Measurements from ENCODE around the gene SERINC5.

Gene SERINC5

DNA sequence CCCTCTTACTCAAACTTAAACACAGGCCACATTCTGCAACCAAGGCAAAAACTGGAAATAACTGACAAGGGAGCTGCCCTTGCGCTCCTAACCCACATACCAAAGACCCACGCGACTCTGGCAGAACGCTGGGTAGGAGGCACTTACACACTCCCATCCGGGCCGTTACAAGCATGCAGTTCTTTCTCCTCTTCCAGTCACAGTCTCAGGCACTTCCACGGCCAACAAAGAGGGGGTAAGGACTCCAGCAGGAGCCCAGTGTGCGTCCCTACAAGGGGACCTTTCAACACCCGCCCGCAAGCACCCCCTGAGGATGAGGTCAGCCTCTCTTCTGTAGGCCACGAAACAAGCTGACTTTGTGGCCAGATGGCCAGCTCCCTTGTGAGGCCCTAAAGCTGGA lies 57.4 kb downstream of the SERINC5 start:
- ATAC-seq, result no peak
- TF ChIP-seq RARB (CRISPR knock-in tag; IDR thresholded peaks at IDR 0.05) (no peak), OSR1 (CRISPR knock-in tag; IDR thresholded peaks at IDR 0.05) (no peak), GLIS3 (CRISPR knock-in tag; IDR thresholded peaks at IDR 0.05) (no peak), ZC3H10 (CRISPR knock-in tag; IDR thresholded peaks at IDR 0.05) (no peak), PPARA (CRISPR knock-in tag; IDR thresholded peaks at IDR 0.05; ENCODE audit: borderline replicate concordance) (no peak)
- TF ChIP-seq, protein P1, sequence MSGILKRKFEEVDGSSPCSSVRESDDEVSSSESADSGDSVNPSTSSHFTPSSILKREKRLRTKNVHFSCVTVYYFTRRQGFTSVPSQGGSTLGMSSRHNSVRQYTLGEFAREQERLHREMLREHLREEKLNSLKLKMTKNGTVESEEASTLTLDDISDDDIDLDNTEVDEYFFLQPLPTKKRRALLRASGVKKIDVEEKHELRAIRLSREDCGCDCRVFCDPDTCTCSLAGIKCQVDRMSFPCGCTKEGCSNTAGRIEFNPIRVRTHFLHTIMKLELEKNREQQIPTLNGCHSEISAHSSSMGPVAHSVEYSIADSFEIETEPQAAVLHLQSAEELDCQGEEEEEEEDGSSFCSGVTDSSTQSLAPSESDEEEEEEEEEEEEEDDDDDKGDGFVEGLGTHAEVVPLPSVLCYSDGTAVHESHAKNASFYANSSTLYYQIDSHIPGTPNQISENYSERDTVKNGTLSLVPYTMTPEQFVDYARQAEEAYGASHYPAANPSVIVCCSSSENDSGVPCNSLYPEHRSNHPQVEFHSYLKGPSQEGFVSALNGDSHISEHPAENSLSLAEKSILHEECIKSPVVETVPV (CRISPR knock-in tag; IDR thresholded peaks at IDR 0.05), result no peak
- TF ChIP-seq, protein P2, sequence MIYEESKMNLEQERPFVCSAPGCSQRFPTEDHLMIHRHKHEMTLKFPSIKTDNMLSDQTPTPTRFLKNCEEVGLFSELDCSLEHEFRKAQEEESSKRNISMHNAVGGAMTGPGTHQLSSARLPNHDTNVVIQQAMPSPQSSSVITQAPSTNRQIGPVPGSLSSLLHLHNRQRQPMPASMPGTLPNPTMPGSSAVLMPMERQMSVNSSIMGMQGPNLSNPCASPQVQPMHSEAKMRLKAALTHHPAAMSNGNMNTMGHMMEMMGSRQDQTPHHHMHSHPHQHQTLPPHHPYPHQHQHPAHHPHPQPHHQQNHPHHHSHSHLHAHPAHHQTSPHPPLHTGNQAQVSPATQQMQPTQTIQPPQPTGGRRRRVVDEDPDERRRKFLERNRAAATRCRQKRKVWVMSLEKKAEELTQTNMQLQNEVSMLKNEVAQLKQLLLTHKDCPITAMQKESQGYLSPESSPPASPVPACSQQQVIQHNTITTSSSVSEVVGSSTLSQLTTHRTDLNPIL (CRISPR knock-in tag; IDR thresholded peaks at IDR 0.05; ENCODE audit: low read depth), result no peak

DNA sequence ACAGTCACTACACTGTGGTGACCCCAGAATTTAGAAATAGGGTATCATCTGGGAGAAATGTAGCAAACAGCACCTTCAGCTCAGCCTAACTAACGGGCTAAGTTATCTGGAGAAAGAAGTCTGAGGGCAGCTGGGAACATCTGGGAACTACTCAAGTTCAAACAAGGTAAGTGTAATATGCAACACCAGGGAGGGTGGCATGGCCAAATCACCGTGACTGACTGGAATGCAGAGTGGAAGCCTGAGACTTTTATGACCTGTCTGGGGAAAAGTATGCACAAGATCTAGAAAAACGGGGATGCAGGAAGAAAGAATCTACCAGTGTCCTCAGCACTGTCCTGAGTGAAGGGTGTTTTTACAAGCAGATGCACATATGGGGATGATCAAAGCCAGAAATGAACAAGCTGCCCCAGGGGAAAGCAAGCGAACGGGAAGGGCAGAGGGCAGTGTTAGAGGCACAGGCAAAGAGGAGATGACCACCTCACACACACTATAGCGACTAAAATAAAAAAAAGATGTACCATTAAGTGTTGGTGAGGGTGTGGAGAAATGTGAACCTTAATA lies 59.9 kb downstream of the SERINC5 start:
- ATAC-seq, result no peak
- TF ChIP-seq, protein P3, sequence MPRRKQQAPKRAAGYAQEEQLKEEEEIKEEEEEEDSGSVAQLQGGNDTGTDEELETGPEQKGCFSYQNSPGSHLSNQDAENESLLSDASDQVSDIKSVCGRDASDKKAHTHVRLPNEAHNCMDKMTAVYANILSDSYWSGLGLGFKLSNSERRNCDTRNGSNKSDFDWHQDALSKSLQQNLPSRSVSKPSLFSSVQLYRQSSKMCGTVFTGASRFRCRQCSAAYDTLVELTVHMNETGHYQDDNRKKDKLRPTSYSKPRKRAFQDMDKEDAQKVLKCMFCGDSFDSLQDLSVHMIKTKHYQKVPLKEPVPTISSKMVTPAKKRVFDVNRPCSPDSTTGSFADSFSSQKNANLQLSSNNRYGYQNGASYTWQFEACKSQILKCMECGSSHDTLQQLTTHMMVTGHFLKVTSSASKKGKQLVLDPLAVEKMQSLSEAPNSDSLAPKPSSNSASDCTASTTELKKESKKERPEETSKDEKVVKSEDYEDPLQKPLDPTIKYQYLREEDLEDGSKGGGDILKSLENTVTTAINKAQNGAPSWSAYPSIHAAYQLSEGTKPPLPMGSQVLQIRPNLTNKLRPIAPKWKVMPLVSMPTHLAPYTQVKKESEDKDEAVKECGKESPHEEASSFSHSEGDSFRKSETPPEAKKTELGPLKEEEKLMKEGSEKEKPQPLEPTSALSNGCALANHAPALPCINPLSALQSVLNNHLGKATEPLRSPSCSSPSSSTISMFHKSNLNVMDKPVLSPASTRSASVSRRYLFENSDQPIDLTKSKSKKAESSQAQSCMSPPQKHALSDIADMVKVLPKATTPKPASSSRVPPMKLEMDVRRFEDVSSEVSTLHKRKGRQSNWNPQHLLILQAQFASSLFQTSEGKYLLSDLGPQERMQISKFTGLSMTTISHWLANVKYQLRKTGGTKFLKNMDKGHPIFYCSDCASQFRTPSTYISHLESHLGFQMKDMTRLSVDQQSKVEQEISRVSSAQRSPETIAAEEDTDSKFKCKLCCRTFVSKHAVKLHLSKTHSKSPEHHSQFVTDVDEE (CRISPR knock-in tag; IDR thresholded peaks at IDR 0.05), result no peak
- no peak for TF ChIP-seq ZNF8 (CRISPR knock-in tag; IDR thresholded peaks at IDR 0.05)
- no peak for TF ChIP-seq ZFP30 (CRISPR knock-in tag; IDR thresholded peaks at IDR 0.05)
- no peak for TF ChIP-seq TCF4 (CRISPR knock-in tag; IDR thresholded peaks at IDR 0.05; ENCODE audit: borderline replicate concordance)
- TF ChIP-seq ZNF565 (CRISPR knock-in tag; conservative IDR thresholded peaks at IDR 0.05; ENCODE audit: low read depth), result no peak
- TF ChIP-seq TOX (CRISPR knock-in tag; IDR thresholded peaks at IDR 0.05; ENCODE audit: borderline replicate concordance), result no peak
- TF ChIP-seq ESRRG (CRISPR knock-in tag; IDR thresholded peaks at IDR 0.05), result no peak

DNA sequence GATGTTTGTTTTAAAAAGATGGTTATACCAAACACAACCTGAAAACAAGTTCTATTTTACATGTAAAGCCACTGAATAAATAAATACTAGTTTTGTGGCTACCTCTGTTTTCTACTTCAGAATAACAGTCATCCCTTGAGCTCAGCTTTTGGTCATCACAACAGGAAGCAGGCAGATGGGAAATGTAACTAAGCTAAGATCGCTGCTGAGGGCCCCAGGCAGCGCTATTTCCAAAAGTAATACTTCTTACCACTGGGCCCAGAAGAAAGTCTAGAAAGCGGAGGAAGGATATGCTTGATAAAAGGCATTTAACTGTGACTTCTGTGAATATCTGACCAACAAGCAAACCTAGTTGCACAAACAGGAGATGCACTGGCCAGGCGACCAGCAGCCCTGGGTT lies 61.4 kb downstream of the SERINC5 start:
- TF ChIP-seq GLIS3 (CRISPR knock-in tag; IDR thresholded peaks at IDR 0.05), result no peak
- ATAC-seq, result no peak

DNA sequence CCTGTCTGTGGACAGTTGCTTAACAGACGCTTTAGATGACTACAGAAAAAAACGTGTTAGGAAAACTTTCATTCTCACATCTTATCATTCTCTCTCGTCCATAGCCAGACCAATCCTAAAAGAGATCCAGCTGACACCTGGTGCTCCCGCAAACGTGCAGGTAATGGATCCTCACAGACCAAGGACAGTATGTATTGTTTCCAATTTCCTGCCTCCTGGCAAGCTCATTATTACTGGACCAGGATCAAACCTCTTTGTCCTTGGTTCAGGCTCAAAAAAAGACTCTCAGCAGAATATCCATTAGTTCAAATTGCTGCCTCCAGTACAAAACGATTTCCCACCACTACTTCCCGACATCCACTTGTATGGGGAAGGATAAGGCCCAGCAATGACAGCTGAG lies 62.4 kb downstream of the SERINC5 start:
- no peak for ATAC-seq
- no peak for TF ChIP-seq ZFP30 (CRISPR knock-in tag; IDR thresholded peaks at IDR 0.05)
- TF ChIP-seq, protein P4, sequence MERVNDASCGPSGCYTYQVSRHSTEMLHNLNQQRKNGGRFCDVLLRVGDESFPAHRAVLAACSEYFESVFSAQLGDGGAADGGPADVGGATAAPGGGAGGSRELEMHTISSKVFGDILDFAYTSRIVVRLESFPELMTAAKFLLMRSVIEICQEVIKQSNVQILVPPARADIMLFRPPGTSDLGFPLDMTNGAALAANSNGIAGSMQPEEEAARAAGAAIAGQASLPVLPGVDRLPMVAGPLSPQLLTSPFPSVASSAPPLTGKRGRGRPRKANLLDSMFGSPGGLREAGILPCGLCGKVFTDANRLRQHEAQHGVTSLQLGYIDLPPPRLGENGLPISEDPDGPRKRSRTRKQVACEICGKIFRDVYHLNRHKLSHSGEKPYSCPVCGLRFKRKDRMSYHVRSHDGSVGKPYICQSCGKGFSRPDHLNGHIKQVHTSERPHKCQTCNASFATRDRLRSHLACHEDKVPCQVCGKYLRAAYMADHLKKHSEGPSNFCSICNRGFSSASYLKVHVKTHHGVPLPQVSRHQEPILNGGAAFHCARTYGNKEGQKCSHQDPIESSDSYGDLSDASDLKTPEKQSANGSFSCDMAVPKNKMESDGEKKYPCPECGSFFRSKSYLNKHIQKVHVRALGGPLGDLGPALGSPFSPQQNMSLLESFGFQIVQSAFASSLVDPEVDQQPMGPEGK (CRISPR knock-in tag; IDR thresholded peaks at IDR 0.05; ENCODE audit: borderline replicate concordance), result no peak
- TF ChIP-seq ZC3H10 (CRISPR knock-in tag; IDR thresholded peaks at IDR 0.05), result no peak
- no peak for TF ChIP-seq ZNF565 (CRISPR knock-in tag; conservative IDR thresholded peaks at IDR 0.05; ENCODE audit: low read depth)

DNA sequence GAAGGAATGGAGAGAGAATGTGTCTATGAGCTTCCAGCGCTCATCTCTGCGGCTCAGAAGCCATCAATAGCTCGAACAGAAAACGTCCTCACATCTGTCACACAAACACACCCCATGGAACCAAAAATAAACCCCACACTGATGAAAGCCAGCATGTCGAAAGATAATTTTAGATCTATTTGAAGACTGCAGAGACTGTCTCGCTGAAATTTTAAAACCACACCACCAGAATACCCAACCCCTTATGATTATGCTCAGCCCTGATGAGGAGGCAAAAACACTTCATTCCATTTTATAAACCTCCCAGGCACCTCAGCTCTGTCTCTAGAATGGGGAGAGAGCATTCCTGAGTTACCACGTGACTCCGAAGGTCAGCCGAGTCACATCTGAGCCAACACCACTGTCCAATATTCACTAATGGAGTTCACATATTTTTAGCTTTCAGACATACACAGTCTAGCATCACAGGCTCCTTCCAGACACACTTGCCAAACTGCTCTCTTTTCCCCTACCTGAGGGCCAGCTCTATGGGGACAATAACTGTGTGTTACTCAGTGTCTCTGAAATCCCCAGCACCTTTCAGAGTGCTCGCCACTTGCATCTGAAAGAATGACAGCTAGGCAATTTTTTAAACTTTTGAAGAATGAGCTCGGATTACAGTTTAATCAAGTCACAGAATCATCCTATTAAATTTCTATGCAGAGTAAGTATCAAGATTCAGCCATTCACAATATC lies 63.2 kb downstream of the SERINC5 start:
- ATAC-seq, result peak; percentile 72
- TF ChIP-seq ISL1 (CRISPR knock-in tag; IDR thresholded peaks at IDR 0.05) (no peak), ZFP3 (CRISPR knock-in tag; IDR thresholded peaks at IDR 0.05) (no peak), ARNTL (CRISPR knock-in tag; IDR thresholded peaks at IDR 0.05; ENCODE audit: borderline replicate concordance, low read depth) (no peak), ESRRG (CRISPR knock-in tag; IDR thresholded peaks at IDR 0.05) (no peak)
- TF ChIP-seq, protein P2 (CRISPR knock-in tag; IDR thresholded peaks at IDR 0.05; ENCODE audit: low read depth), result no peak
- TF ChIP-seq, protein P3 (CRISPR knock-in tag; IDR thresholded peaks at IDR 0.05), result no peak

All from SK-N-SH treated with all-trans-retinoic acid at 6 μM for 48 hours (cell line).